IMR-90 (cell line): Measurements from ENCODE around the gene CDCA4.

Source experiments
- CTCF ChIP-seq: conservative IDR thresholded peaks from 2 replicates; pipeline ENCODE4 v1.5.1; 2012; ENCODE audit warnings: mild to moderate bottlenecking, low read depth, low read length, improper control_type of control experiment
- POLR2A ChIP-seq: IDR thresholded peaks from 2 replicates; pipeline ENCODE4 v1.6.1; 2012; ENCODE audit warnings: mild to moderate bottlenecking, low read depth, low read length
- RAD21 ChIP-seq: IDR thresholded peaks from 2 replicates; pipeline ENCODE4 v1.6.1; 2012; ENCODE audit warnings: low read length, improper control_type of control experiment

- TF ChIP-seq CTCF, result no peak
- no peak for TF ChIP-seq POLR2A
- TF ChIP-seq RAD21, result no peak
Measured at GRCh38 chr14:105034315-105035039, 13.6 kb upstream of the CDCA4 start.
